ENCODE data around the gene ADGRV1.
"Not testable (repeated sequence)": the region's sequence is repeated elsewhere in the genome, so short reads cannot be mapped to it uniquely, and the experiment has no call there.

Gene ADGRV1

DNA sequence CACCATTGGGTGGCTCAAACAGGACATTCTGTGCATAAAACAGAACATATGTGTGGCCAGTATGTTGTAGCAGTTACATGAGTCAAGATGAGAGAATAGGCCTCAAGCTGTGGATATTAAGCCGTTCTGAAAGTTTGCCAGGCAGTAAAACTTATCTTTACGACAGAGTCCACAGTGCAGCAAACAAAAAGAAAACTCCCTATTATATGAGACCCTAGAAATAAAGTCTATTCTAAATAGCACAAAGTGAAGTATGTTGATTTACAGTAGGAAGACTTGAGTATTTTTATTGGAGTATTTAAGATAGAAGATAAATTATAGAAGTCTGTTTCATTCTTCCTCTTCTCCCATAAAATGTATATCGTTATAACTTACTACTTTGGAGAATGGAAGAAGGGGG is 271.5 kb downstream of the ADGRV1 start:
- peak overlapping the region; percentile 1; the same call in 1 of the 2 replicates for H3K27ac ChIP-seq
- TF ChIP-seq, protein P1, sequence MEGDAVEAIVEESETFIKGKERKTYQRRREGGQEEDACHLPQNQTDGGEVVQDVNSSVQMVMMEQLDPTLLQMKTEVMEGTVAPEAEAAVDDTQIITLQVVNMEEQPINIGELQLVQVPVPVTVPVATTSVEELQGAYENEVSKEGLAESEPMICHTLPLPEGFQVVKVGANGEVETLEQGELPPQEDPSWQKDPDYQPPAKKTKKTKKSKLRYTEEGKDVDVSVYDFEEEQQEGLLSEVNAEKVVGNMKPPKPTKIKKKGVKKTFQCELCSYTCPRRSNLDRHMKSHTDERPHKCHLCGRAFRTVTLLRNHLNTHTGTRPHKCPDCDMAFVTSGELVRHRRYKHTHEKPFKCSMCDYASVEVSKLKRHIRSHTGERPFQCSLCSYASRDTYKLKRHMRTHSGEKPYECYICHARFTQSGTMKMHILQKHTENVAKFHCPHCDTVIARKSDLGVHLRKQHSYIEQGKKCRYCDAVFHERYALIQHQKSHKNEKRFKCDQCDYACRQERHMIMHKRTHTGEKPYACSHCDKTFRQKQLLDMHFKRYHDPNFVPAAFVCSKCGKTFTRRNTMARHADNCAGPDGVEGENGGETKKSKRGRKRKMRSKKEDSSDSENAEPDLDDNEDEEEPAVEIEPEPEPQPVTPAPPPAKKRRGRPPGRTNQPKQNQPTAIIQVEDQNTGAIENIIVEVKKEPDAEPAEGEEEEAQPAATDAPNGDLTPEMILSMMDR (IDR thresholded peaks at IDR 0.05) = no peak
- no peak for TF ChIP-seq ZFX (IDR thresholded peaks at IDR 0.05; ENCODE audit: borderline replicate concordance)

DNA sequence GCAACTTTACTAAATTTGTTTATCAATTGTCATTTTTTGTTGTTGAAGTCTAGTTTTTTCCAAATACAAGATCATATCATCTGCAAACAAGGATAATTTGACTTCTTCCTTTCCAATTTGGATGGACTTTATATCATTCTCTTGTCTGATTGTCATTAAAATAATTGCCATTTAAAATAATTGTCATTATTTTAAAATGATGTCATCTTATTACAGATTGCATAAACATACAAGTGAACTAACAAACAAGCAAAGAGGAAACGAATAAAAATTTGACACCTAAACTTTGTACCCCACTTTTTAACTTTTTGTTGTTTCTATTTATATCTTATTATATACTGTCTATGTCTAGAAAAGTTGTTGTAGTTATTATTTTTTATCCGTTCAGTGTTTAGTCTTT is 275.2 kb downstream of the ADGRV1 start:
- H3K27ac ChIP-seq = no peak overlapping the region
- TF ChIP-seq ZFX (IDR thresholded peaks at IDR 0.05; ENCODE audit: borderline replicate concordance) = no peak
- TF ChIP-seq, protein P1 (IDR thresholded peaks at IDR 0.05) = no peak

DNA sequence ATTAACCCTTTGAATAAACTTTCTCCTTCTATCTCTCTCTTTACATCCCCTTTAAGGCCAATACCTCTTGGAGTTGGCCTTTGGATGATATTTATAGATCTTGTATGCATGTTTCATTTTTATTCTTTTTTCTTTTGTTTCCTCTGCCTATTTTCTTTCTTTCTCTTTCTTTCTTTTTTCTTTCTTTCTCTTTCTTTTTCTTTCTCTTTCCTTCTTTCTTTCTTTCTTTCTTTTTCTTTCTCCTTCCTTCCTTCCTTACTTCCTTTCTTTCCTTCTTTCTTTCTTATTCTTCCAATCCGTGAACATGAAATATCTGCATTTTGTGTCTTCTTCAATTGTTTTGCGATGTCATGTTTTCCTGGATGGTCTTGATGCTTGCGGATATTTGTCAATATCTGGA is 276.1 kb downstream of the ADGRV1 start:
- TF ChIP-seq, protein P1 (IDR thresholded peaks at IDR 0.05) = no peak
- TF ChIP-seq ZFX (IDR thresholded peaks at IDR 0.05; ENCODE audit: borderline replicate concordance) = no peak

DNA sequence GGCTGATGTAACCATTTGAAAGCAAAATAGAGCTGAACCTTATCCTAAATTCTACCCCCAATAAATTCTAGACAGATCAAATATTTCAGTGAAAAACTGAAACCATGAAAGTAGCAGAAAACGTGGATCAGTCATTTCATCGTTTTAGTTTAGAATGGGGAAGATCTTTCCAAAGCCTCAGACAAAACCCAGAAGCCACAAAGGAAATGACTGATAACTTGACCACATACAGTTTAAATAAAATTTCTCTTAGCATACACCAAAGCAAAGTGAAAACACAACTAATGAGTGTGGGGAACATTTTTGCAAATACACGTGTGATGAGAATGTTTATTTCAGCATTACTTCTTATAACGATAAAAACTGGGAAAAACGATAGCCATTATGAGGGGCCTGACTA is 284.8 kb downstream of the ADGRV1 start:
- no peak overlapping the region for H3K27ac ChIP-seq
- TF ChIP-seq ZFX (IDR thresholded peaks at IDR 0.05; ENCODE audit: borderline replicate concordance) = no peak
- TF ChIP-seq, protein P1 (IDR thresholded peaks at IDR 0.05) = no peak

More for the DNA sequence above, 276.1 kb downstream of the ADGRV1 start:
- H3K27ac ChIP-seq = no peak overlapping the region

DNA sequence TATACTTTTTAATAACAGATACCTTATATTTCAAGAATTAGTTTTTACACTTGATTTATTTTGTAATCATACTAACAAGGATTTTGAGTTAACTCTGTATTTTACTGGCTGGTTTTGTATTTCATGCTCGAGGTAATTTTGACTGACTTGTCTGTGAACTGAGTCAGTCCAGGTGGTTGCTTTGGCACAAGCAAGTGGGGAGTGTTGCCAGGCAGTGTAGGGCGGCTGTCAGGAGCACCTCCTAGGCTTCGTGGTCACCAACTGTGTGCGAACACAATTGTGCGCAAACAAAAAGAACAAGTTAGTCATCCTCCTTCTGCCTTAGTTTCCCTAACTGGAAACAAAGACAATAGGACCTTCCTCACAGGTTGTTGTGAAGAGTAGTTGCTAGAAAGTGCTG is 286.3 kb downstream of the ADGRV1 start:
- no peak overlapping the region for H3K27ac ChIP-seq
- TF ChIP-seq, protein P1 (IDR thresholded peaks at IDR 0.05) = no peak
- no peak for TF ChIP-seq ZFX (IDR thresholded peaks at IDR 0.05; ENCODE audit: borderline replicate concordance)

DNA sequence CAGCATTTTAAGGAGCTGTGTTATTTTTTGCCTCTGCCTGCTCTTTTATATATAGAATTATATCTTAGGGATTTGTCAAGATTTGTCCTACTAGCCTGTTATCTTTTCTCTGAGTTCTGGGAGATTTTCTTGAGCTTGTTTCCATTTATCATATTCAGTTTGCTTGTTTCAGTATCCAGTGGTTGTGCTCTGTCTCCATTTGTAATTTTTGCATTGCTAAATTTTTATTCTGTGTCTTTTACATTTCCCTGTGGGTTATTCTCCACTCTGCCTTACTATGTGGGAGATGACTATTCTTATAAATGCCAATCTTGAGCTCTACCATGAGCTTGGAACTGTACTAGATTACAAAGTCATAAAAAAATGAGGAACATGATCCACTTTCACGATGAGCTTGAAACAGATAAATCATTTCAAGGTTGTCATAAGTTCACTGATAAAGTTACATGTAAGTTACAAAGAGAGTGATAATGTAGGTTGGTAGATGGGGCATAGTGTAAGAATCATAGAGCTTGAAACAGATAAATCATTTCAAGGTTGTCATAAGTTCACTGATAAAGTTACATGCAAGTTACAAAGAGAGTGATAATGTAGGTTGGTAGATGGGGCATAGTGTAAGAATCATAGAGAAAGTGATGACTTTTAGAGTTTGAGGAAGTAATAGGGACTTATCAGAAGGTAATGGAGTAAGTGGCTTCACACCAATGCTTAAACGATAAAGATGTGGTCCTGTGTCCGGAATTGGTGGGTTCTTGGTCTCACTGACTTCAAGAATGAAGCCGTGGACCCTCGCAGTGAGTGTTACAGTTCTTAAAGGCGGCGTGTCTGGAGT is 287.3 kb downstream of the ADGRV1 start:
- no peak overlapping the region for H3K27ac ChIP-seq

DNA sequence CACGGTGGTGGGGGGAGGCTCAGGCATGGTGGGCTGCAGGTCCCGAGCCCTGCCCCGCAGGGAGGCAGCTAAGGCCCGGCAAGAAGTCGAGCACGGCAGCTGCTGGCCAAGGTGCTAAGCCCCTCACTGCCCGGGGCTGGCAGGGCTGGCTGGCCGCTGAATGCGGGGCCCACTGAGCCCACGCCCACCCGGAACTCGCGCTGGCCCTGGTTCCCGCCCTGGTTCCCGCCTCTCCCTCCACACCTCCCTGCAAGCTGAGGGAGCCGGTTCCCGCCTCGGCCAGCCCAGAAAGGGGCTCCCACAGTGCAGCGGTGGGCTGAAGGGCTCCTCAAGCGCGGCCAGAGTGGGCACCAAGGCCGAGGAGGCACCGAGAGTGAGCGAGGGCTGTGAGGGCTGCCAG is 289.0 kb downstream of the ADGRV1 start:
- not testable (repeated sequence) for H3K27ac ChIP-seq

More for the DNA sequence above, 287.3 kb downstream of the ADGRV1 start:
- no peak for TF ChIP-seq ZFX (IDR thresholded peaks at IDR 0.05; ENCODE audit: borderline replicate concordance)
- TF ChIP-seq, protein P1 (IDR thresholded peaks at IDR 0.05) = no peak

Measured in 22Rv1 (cell line).